Breast epithelium (tissue), 3 donors: ENCODE measurements around the gene CCDC186.

Experiments
- CTCF ChIP-seq, 3 donors: fragments of 450-650 bp; IDR thresholded peaks; one replicate each; pipeline ENCODE4 v1.5.1; 2016 to 2017; ENCODE audit warnings: antibody characterized with exemption in 3 of 3, mild to moderate bottlenecking in 3 of 3, moderate library complexity in 3 of 3
- POLR2A ChIP-seq: fragments of 450-650 bp; IDR thresholded peaks from one replicate; pipeline ENCODE4 v1.6.1; 2016; ENCODE audit warnings: antibody characterized with exemption, mild to moderate bottlenecking, moderate library complexity
- POLR2AphosphoS5 ChIP-seq, 3 donors: sonication (generic); formaldehyde crosslinking; IDR thresholded peaks; one replicate each; pipeline ENCODE4 v1.6.1; 2017; ENCODE audit warnings: antibody characterized with exemption in 3 of 3

DNA sequence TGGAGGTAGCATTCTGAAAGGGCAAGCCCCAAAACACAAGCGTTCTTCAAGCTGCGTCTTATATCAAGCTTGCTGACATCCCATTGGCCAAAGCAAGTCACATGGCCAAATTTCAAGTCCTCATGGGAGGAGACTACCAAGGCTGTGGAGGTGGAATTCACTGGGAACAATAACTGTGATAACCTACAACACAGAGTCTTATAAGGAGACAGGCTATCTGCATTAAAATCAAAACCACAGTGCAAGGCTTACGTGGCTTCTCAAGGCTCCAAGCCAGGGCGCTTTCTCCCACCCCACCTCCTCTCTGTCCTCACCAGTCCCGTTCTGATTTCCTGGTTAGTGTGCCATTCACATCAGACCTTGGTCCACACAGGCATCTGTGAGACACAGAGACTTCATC lies 91.0 kb downstream of the CCDC186 start:
- no peak for TF ChIP-seq POLR2A
- no peak for TF ChIP-seq CTCF (IDR thresholded peaks at IDR 0.05)
- TF ChIP-seq POLR2AphosphoS5 (IDR thresholded peaks at IDR 0.05): no peak
